Hepatocyte (in vitro differentiated cells): ENCODE measurements around the gene CAPG. TPM values are rescaled to one million over a fixed set of nuclear protein-coding genes. Genes with fewer than 3 reads are reported as not detected.

Experiments
- DNase-seq: peaks from one replicate; pipeline ENCODE4 v3.0.0-alpha.2; 2016; ENCODE audit warnings: low spot score
- H2AFZ ChIP-seq: fragments of 200-600 bp; sonication (generic); 2 replicates; pipeline ENCODE4 v1.6.0; 2016; ENCODE audit warnings: antibody characterized with exemption, mild to moderate bottlenecking
- H3K27ac ChIP-seq: fragments of 200-600 bp; sonication (generic); 2 replicates; pipeline ENCODE4 v1.5.1; 2016; ENCODE audit warnings: mild to moderate bottlenecking
- H3K27me3 ChIP-seq: fragments of 200-600 bp; sonication (generic); 2 replicates; pipeline ENCODE4 v1.6.1; 2016
- H3K36me3 ChIP-seq: fragments of 200-600 bp; sonication (generic); replicated peaks from 2 replicates; pipeline ENCODE4 v1.5.1; 2016; ENCODE audit warnings: low read depth; ENCODE audit not compliant: insufficient read depth
- H3K4me1 ChIP-seq: fragments of 200-600 bp; sonication (generic); 2 replicates; pipeline ENCODE4 v1.5.1; 2016; ENCODE audit warnings: mild to moderate bottlenecking, moderate library complexity; ENCODE audit not compliant: insufficient read depth
- H3K4me2 ChIP-seq: fragments of 200-600 bp; sonication (generic); 2 replicates; pipeline ENCODE4 v1.6.0; 2016
- H3K4me3 ChIP-seq: fragments of 200-600 bp; sonication (generic); 2 replicates; pipeline ENCODE4 v1.5.1; 2016; ENCODE audit warnings: mild to moderate bottlenecking
- H3K79me2 ChIP-seq: fragments of 200-600 bp; sonication (generic); 2 replicates; pipeline ENCODE4 v1.6.0; 2017; ENCODE audit warnings: mild to moderate bottlenecking
- H3K9me2 ChIP-seq: fragments of 200-600 bp; sonication (generic); replicated peaks from 2 replicates; pipeline ENCODE4 v1.6.0; 2017; ENCODE audit warnings: mild to moderate bottlenecking; ENCODE audit not compliant: insufficient read depth
- H3K9me3 ChIP-seq: fragments of 200-600 bp; sonication (generic); 2 replicates; pipeline ENCODE4 v1.5.1; 2016; ENCODE audit warnings: low read depth, mild to moderate bottlenecking
- H4K20me1 ChIP-seq: fragments of 200-600 bp; sonication (generic); 2 replicates; pipeline ENCODE4 v1.6.0; 2016; ENCODE audit warnings: mild to moderate bottlenecking; ENCODE audit not compliant: insufficient read depth, poor library complexity, severe bottlenecking
- EZH2 ChIP-seq: fragments of 200-600 bp; sonication (generic); IDR thresholded peaks from 2 replicates; pipeline ENCODE4 v1.6.1; 2016; ENCODE audit warnings: antibody characterized with exemption, mild to moderate bottlenecking, borderline replicate concordance
- EZH2phosphoT487 ChIP-seq: fragments of 200-600 bp; sonication (generic); IDR thresholded peaks from one replicate; pipeline ENCODE4 v1.6.1; 2018; ENCODE audit warnings: antibody characterized with exemption, mild to moderate bottlenecking, low read depth, moderate library complexity; ENCODE audit not compliant: unreplicated experiment, severe bottlenecking
- WGBS: methylation state at CpG from one replicate; pipeline ENCODE4 v1.1.6; 2016; ENCODE audit warnings: low lambda C conversion rate; ENCODE audit errors: missing lambda C conversion rate; 5-methylcytosine and 5-hydroxymethylcytosine counted together
- polyA plus RNA-seq: library from polyadenylated mRNA; unstranded; fragments of >200 nt; fragmentation: Nextera tagmentation; extraction: Ambion mirVana; gene quantifications from 2 replicates; pipeline ENCODE4 v1.2.1, GENCODE V29; 2016
- total RNA-seq: library from RNA; depleted of rRNA; stranded (reverse); fragments of >200 nt; gene quantifications from 2 replicates; pipeline ENCODE4 v1.2.3, GENCODE V29; 2014
- TF ChIP-seq, protein P1 (sequence below): fragments of 200-600 bp; sonication (generic); IDR thresholded peaks from 2 replicates; pipeline ENCODE4 v1.5.1; 2016; ENCODE audit warnings: antibody characterized with exemption, mild to moderate bottlenecking; ENCODE audit not compliant: poor library complexity

The CAPG gene
- total and polyA plus RNA-seq, 2 experiments from 2014 or later, result 108 to 172 TPM

DNA sequence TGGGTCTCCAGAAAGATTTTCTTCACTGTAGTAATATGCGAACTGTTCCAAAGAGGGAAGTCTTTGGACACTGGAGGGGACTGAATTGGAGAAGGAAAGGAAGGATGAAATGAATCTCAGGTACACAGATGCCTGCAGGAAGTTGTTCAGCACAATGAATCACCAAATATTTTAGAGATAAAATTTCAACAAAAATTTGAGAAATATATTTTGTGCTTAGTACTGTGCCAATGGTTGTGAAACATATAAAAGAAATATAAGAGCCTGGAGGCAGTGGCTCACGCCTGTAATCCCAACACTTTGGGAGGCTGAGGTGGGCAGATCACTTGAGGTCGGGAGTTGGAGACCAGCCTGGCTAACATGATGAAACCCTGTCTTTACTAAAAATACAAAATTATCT lies 52.4 kb downstream of the CAPG start:
- H3K27ac ChIP-seq, result no peak overlapping the region
- peaks cover 31% of the 10 kb centered on the region for H3K79me2 ChIP-seq
- DNase-seq, result no peak
- no peaks in the 10 kb centered on the region for H3K36me3 ChIP-seq
- H4K20me1 ChIP-seq, result no peaks in the 10 kb centered on the region
- no peaks in the 10 kb centered on the region for H3K9me2 ChIP-seq
- 92% methylated on average over 3 of the region's 3 CpGs for WGBS
- peaks cover 9% of the 10 kb centered on the region for H3K4me1 ChIP-seq
- no peak overlapping the region for H3K4me2 ChIP-seq
- H3K4me3 ChIP-seq, result no peak overlapping the region
- H2AFZ ChIP-seq, result no peak overlapping the region
- H3K9me3 ChIP-seq, result no peaks in the 10 kb centered on the region
- no peaks in the 10 kb centered on the region for H3K27me3 ChIP-seq
- no peak for TF ChIP-seq EZH2phosphoT487

DNA sequence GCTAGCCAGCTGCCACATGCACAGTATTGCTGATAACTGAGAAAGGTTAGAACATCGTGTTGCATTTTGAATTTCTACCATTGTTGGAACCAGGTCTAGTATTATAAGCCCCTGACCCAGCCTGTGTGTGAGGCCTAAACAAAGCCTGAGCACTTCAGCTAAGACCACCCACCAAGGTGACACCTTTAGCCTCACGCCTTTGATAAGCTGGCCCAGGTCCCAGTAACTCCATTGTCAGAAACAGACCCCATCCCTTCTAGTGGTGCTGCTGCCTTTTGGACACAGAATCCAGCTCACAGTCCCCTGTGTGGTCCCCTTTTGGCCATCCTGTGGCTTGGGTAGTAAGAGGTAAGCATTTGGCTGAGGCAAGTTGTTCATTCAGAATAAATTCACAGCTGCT lies 54.0 kb downstream of the CAPG start:
- H3K4me3 ChIP-seq, result no peak overlapping the region
- H3K36me3 ChIP-seq, result no peaks in the 10 kb centered on the region
- H3K27me3 ChIP-seq, result no peaks in the 10 kb centered on the region
- no peak overlapping the region for H3K27ac ChIP-seq
- H3K9me2 ChIP-seq, result no peaks in the 10 kb centered on the region
- peaks cover 10% of the 10 kb centered on the region for H3K4me1 ChIP-seq
- no peak overlapping the region for H3K4me2 ChIP-seq
- no peak overlapping the region for H2AFZ ChIP-seq
- peaks cover 44% of the 10 kb centered on the region for H3K79me2 ChIP-seq
- no peaks in the 10 kb centered on the region for H3K9me3 ChIP-seq
- DNase-seq, result no peak
- H4K20me1 ChIP-seq, result no peaks in the 10 kb centered on the region
- TF ChIP-seq EZH2 (no peak), EZH2phosphoT487 (no peak)
- TF ChIP-seq, protein P1, sequence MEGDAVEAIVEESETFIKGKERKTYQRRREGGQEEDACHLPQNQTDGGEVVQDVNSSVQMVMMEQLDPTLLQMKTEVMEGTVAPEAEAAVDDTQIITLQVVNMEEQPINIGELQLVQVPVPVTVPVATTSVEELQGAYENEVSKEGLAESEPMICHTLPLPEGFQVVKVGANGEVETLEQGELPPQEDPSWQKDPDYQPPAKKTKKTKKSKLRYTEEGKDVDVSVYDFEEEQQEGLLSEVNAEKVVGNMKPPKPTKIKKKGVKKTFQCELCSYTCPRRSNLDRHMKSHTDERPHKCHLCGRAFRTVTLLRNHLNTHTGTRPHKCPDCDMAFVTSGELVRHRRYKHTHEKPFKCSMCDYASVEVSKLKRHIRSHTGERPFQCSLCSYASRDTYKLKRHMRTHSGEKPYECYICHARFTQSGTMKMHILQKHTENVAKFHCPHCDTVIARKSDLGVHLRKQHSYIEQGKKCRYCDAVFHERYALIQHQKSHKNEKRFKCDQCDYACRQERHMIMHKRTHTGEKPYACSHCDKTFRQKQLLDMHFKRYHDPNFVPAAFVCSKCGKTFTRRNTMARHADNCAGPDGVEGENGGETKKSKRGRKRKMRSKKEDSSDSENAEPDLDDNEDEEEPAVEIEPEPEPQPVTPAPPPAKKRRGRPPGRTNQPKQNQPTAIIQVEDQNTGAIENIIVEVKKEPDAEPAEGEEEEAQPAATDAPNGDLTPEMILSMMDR, result no peak
- 98% methylated on average over 2 of the region's 2 CpGs for WGBS

DNA sequence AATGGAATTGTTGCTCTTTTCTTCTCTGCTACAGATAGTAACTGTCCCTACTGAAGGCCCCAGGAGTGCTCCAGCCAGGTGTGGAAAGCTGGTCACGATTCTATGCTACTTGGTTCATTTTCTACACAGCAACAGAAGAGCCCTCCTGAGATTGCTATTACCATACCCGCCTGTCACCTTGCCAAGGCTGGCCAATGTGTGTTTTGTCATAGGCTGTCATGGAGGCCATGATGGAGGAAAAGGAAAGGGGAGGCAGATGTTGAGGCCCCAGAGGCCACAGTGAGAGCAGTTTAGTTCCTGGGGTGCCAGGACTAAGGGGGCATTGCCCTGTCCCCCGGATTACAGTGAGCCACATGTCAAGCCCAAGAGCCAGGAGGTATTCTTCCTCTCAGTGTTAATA lies 54.6 kb downstream of the CAPG start:
- Histone ChIP-seq H3K27ac (peak overlapping the region; percentile 62), H3K4me3 (peak overlapping the region; percentile 59), H3K4me1 (peaks cover 10% of the 10 kb centered on the region), H3K27me3 (no peaks in the 10 kb centered on the region), H3K36me3 (no peaks in the 10 kb centered on the region), H4K20me1 (no peaks in the 10 kb centered on the region), H3K79me2 (peaks cover 44% of the 10 kb centered on the region), H3K9me3 (no peaks in the 10 kb centered on the region), H2AFZ (peak overlapping the region; percentile 78), H3K4me2 (peak overlapping the region; percentile 91), H3K9me2 (no peaks in the 10 kb centered on the region)
- WGBS, result 89% methylated on average over 3 of the region's 3 CpGs
- TF ChIP-seq, protein P1, result no peak
- no peak for TF ChIP-seq EZH2
- TF ChIP-seq EZH2phosphoT487, result no peak
- no peak for DNase-seq

DNA sequence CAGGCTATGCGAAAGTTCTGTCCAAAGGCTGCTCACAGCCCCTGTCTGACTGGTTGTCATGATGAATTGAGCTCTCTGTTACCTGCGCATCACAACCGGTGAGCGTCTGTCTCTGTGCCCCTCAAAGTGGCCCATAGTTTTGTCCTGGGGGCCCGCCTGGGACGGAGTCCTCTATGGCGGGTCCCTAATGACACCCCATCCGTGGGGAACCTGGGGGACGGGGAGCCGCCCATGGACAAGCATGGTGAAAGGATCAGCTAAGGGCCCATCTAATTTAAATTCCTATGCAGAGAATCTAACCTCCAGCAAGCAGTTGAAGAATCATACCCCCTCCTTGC lies 55.1 kb downstream of the CAPG start:
- H3K9me3 ChIP-seq, result no peaks in the 10 kb centered on the region
- peak overlapping the region; percentile 62 for H3K27ac ChIP-seq
- no peak for DNase-seq
- H3K27me3 ChIP-seq, result no peaks in the 10 kb centered on the region
- no peaks in the 10 kb centered on the region for H4K20me1 ChIP-seq
- H2AFZ ChIP-seq, result peak overlapping the region; percentile 78
- TF ChIP-seq, protein P1, result no peak
- no peak for TF ChIP-seq EZH2
- no peak for TF ChIP-seq EZH2phosphoT487
- 17% methylated on average over 10 of the region's 10 CpGs for WGBS
- H3K79me2 ChIP-seq, result peaks cover 44% of the 10 kb centered on the region
- H3K4me3 ChIP-seq, result peak overlapping the region; percentile 59
- H3K4me2 ChIP-seq, result peak overlapping the region; percentile 91
- no peaks in the 10 kb centered on the region for H3K9me2 ChIP-seq
- H3K4me1 ChIP-seq, result peaks cover 10% of the 10 kb centered on the region
- no peaks in the 10 kb centered on the region for H3K36me3 ChIP-seq
